UCSD-AML1 (cell line): ENCODE results near the gene PSMD13.
"Not testable (repeated sequence)": the region's sequence is repeated elsewhere in the genome, so short reads cannot be mapped to it uniquely, and the experiment has no call there.

Experiments
- DNase-seq: peaks from one replicate; lab custom pipeline; 2025; ENCODE audit not compliant: unreplicated experiment; lab: John Stamatoyannopoulos, UW

PSMD13 gene

DNA sequence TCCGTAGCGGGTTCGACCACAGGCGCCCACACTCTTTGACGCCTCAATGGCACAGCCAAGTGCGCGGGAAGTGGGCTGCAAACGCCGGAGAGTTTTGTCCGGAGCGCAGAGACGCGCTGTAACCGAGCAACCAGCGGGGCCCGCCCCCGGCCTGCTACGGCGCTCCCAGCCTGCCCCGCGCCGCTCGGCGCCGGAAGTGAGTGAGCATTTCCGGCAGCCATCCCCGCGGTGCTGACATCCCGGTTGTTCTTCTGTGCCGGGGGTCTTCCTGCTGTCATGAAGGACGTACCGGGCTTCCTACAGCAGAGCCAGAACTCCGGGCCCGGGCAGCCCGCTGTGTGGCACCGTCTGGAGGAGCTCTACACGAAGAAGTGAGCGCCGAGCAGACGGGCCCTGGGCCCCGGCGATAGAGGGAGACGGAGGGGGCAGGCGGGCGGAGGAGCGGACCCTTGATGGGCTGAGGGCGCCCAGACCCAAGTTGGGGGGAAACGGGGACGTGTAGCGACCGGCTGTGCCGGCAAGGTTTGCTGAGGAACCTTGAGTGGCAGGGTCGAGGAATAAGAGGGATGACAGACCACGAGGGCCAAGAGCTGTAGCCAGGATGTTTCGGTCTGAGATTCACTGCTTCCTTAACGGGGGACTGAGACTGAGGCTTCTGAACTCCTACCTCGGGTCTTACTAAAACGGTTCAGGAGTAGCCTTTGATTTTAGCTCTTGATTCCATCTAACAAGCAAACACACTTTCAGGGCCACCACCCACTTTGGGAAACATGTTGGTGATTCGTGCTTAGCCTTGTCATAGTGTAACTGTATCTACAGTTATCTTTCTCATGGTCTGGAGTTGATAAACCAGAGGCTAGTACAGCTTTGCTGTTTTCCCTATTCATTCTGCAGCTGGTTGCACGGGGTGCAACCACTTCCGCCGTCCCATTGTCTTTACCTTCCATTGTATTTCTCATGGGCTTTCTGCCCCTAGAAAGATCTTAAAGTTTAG lies at the start of gene PSMD13:
TSS of gene PSMD13 (plus strand) at position 203 of the 994 bp plus-strand sequence. CDS start at position 277, 74 bp downstream.
- DNase-seq = peak; percentile 88

DNA sequence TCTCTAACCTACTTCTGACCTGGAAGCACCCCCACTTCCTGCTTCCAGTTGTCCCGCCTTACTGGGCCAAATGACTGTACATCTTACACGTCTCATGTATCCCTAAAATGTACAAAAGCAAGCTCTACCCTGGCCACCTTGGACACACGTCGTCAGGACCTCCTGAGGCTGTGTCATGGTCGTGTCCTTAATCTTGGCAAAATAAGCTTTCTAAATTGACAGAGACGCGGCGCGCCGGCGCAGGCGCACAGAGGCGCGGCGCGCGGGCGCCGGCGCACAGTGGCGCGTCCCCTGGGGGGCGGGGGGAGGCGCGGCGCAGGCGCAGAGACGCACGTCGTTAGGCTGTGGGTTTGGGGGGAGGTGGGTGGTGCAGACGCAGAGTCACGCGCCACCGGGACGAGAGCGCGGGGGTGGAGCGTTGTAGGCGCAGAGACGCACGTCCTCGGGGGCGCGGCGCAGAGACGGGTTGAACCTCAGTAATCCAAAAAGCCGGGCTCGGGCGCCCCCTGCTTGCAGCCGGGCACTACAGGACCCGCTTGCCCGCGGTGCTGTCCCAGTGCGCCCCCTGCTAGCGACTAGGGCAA lies 47.5 kb upstream of the PSMD13 start:
- DNase-seq = not testable (repeated sequence)

DNA sequence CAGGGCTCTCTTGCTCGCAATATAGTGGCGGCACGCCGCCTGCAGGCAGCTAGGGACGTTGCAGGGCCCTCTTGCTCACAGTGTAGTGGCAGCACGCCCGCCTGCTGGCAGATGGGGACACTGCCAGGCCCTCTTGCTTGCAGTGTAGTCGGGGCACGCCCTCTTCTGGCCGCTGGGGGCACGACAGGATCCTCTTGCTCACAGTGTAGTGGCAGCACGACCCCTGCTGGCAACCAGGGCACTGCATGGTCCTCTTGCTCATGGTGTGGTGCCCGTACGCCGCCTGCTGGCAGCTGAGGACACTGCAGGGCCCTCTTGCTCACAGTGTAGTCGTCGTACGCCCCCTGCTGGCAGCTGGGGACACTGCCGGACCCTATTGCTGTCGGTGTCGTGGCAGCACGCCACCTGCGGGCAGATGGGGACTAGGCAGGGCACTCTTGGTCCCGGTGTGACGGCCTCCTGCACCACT lies 46.9 kb upstream of the PSMD13 start:
- DNase-seq = not testable (repeated sequence)

DNA sequence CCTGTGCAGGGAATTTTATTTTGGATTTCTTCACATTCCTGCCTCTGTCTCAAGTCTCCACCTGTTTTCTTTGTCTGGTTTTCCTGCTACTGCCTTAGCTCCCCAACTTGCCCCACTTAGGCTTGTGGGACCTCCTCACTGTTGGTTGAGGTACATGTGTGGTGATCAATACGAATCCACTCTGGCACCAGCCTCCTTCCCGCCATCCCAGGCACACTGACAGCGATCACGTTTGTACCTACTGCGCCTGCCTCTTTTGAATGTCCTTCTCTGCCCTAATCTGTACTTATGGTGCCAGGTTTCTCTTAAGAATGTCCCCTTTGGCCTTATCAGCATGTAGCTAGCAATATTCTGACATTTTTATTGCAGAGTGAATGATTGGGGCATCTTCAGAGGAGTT lies 46.2 kb upstream of the PSMD13 start:
- DNase-seq = not testable (repeated sequence)

DNA sequence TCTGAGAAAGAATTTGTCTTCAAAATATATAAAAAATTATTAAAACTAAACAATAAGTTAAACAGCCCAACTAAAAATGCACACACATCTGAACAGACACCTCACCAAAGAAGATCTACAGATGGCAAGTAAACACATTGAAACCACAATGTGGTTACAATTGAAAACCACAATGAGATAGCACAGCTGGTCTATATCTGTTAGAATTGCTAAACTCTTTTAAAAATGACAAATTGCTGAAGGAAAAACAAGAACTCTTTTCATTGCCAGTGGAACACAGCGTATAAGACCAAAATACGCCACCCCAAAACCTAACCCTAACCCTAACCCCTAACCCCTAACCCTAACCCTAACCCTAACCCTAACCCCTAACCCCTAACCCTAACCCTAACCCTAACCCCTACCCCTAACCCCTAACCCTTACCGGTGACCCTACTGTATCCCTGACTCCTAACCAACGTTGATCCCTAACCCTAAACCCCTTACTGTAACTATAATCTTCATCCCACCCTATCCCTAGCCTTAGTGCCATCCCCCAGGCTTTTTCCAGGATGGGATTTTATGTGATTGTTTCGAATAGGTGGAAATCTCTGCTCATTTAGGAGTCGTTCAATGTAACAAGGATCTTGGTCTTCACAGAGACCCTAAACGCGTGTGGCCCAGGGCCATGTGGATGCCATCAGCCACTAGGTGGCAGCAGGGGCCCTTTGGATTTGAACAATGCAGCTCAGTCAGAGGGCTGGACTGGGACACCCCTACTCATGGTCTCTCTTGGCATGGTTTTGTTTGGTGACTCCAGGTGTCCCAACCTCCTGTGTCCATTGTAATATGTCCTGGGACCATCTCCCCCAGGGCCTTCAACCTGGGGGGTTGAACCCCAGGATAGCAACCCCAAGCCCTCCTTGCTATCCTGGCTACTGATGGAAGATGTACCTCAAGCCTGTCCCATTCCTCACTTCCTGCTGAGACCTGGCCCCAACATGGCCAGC lies 45.0 kb upstream of the PSMD13 start:
- DNase-seq = not testable (repeated sequence)

DNA sequence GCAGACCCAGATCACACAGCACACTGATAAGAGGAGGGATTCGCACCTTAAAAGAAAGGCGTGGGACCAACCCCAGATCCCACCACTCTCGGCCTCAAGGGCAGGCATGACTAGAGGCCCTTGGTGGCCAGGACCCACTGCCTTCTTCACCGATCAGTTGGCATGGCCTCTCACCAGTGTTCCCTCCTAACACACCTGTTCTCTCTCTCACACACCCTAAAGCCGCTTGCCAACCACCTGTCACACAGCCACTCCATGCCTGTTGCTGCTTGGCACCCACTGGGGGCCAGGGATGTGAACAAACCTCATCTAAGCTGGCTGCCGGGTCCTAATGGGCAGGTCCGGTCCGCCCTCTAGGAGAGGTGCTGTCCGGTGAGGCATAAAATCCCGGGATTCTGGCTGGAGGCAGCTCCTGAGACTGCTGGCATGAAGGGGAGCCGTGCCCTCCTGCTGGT lies 44.1 kb upstream of the PSMD13 start, which contains the start of gene SCGB1C1:
TSS of gene SCGB1C1 (plus strand) at position 405 of the 455 bp plus-strand sequence. CDS start at position 427, 22 bp downstream.
- DNase-seq = not testable (repeated sequence)

DNA sequence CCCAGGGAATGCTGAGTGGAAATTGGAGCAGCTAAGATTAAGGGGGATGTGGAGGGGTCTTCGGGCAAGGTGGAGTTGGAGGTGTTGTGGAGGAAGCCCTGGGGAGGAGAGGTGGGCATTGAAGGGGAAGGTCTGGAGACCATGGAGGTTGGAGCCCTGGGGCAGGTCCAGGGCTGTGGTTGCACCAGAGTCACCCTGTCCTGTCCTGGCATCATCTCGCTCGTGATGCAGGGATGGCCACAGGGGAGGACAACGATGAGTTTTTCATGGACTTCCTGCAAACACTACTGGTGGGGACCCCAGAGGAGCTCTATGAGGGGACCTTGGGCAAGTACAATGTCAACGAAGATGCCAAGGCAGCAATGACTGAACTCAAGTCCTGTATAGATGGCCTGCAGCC lies 43.3 kb upstream of the PSMD13 start:
- DNase-seq = not testable (repeated sequence)

DNA sequence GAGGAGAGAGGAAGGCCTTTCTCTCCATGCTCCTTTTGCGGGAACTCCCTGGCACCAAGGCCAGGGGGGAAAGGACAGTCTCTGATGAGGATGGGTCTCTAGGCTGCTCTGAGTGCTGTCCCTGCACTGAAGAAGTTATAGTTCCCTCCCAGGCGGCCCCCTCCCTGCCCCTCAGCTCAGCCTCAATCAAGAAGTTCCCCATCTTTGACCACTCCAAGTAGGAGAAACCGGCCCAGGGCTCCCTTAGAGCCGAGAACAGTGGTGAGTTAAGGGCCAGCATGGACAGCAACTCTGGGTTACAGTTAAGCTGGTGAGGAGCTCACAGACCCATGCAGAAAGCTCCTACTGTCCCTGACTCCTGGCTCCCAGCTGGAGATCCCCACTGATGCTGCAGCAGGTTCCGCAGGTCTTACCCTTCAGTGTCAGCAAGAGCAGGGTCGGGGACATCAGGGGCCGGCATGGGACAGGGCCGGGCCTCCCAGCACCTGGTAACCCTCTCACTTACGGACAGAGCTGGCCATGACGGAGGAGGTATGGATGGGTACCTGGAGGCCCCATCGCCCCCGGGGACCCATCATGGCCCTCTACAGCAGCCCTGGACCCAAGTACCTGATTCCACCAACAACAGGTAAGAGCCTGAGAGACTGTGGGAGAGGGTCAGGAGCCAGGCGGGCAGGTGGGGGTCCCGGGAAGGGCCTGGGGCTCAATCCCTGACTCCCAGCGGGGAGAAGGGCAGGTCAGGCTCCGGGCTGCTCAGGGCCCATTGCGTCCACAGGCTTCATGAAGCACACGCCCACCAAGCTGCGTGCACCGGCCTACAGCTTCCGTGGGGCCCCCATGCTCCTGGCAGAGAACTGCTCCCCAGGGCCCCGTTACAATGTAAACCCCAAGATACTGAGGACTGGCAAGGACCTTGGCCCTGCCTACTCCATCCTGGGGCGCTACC lies 39.7 kb upstream of the PSMD13 start:
- DNase-seq = no peak

DNA sequence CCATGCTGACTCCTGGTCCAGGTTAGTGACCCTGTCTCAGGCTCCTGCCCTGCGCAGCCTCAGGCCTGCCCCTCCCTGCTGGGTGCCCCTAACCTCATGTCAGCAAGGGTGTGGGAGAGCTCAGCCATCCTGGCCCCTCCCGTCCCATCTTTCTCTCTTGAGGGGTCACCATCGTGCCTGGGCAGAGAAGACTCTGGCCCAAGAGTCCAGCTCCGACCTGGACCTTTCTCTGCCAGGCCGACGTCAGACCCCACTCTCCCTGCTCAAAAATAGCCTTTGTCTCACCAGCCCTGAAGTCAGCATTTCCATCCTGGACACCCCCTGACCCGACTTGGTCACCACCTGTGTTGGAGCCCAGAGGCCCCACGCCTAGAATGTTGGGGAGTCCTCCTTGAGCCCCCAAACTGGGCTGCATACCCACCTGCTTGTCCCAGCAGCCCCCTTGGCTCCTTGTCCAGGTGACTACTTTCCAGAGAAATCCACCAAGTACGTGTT lies 39.0 kb upstream of the PSMD13 start:
- no peak for DNase-seq

DNA sequence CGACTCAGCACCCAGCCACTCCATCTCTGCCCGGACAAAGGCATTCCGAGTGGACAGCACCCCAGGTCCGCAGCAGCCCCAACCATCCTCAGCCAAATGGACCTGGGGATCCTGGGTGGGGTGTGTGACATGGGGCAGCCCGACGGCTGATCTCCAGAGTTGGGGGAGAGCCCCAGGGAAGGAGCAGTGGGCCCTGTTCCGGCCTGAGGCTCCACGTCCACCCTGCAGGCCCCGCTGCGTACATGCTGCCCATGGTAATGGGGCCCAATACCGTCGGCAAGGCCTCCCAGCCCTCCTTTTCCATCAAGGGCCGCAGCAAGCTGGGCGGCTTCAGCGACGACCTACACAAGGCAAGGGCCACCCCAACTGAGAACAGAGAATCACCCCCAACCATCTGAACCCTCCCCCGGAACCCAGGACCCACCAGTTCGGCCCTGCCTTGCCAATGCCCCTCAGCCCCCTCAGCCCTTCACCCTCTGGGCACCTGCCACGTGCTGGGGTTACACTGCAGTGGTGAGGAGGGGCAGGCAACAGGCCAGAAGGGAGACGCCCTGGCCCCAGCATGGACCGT lies 38.5 kb upstream of the PSMD13 start:
- no peak for DNase-seq

DNA sequence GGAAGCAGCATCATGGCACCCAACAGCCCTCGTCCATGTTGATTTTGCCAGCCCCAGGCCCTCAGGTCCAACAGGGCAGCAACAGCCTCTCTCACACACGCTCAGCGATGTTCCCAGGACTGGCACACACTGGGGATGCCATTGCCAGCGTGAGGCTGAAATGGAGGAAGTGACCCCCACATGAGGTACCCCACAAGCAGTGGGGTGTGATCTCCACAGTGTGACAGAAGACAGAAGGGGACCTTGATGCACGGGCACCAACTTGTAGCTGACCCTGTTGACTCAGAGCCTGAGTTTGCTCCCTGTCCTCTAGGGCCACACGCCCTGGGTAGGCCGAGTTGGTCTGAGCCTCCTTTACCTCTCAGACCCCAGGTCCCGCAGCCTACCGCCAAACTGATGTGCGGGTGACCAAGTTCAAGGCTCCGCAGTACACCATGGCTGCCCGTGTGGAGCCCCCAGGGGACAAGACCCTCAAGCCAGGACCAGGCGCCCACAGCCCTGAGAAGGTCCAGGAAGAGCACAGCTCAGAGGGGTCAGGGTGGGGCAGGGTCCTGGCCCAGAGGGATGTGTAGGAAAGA lies 37.7 kb upstream of the PSMD13 start:
- no peak for DNase-seq

DNA sequence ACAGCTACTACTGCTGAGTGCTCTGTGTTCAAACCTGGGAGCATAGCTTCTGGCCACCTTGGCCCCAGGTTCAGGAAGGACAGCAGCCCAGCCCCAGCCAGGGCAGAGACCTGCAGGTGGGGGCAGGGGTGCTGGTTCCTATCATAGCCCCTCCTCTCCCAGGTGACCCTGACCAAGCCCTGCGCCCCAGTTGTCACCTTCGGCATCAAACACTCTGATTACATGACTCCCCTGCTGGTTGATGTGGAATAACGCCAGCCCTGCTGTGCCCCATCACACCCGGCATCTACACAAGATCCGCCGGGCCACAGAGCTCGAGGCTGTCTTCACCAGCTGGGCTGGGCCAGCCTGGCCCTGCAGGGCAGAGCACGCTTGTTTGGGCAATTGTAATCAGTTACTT lies 37.0 kb upstream of the PSMD13 start:
- DNase-seq = no peak

DNA sequence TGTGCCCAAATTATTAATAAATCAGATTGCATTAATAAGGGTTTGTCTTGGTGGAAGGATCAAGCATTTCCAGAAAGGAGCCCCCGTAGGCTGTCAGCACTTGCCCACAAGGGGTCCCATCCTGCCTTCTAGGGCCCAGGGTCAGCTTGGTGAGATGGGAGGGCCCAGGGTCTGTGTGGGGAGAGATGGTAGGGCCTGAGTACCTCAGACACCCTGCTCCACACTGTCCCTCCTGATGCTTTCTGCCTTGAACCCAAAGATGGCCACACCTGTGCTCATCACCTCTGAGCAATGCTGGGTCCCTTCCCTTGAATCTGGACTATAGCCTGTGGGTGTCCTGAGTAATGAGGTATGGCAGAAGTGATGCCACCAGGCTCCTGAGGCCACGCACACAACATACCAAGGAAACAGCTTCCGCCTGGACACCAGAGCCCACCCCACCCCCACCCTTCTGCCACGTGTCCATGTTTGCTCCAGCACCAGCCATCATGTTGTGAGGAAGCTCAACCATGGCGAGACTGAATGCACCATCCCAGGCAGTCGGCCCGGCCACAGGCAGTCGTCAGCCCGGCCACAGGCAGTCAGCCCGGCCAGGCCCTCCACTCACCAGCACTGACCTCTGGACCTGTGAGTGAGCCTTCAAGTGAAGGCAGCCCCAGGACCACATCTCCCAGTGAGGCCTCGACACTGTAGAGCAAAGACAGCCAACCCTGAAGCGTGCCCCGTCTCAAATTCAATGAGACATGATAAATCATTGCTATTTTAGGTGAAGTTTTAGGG lies 36.4 kb upstream of the PSMD13 start:
- DNase-seq = no peak

DNA sequence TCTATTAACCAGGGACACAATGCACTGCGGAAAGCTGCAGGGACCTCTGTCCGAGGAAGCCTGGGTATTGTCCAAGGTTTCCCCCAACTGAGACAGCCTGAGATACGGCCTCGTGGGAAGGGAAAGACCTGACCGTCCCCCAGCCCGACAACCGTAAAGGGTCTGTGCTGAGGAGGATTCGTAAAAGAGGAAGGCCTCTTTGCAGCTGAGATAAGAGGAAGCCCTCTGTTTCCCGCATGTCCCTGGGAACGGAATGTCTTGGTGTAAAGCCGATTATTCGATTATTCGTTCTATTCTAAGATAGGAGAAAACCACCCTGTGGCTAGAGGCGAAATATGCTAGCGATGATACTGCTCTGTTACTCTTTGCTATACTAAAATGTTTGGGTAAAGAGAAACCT lies 34.8 kb upstream of the PSMD13 start:
- DNase-seq = peak; percentile 30

DNA sequence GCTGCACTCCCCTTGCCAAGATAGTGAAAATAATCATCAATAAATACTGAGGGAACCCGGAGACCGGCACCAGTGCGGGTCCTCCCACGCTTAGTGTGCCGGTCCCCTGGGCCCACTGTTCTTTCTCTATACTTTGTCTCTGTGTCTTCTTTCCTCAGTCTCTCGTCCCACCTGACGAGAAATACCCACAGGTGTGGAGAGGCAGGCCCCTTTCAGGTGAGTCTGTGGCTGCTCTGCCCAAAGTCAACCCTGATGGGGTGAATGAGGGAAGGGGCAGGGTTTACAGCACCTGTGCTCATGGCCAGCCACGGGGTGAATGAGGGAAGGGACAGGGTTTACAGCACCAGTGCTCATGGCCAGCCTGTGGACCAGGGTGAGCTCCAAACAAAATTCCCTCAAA lies 34.3 kb upstream of the PSMD13 start:
- DNase-seq = no peak

DNA sequence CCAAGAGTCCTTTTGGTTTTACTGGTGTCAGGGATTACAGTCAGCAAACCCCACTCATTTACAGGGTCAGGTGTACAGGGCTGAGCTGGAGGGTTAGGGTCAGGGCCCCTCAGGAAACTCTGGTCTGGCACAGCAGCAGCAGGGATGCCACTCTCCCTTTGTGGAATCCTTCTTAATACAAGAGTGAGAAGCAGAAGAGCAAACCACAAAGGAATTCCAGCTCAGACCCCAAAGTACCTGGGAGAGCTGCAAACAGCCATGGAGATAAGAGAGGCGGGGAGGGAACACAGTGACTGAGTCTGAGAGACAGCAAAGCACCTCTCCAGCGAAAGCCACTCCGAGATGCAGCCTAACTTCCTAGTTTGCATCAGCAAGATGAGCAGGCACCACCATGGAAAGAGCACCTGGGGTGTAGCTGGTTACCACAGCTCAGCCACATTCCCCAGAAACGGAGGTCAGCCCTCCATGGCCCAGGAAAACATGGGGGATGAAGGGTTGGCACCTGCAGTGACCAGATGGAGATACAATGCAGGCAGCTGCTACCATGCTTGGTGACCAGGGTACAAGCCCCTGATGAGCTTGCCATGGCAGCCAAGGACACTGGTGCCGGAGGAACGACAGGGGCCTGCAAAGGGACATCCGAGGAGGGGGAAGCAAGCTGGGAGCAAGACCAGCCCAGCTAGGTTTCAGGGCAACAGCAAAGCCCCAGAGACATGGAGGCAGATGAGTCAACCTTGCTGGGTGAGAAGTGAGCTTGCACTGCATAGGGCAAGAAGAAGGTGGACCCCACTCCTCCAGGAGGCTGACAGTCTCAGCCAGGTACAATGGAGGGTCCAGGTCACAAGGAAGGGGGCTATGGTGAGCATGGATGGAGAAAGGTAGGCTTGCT lies 33.5 kb upstream of the PSMD13 start:
- no peak for DNase-seq
